ENCODE measurements around the gene SKAP1. TPM values are rescaled to one million over a fixed set of nuclear protein-coding genes. Genes with fewer than 3 reads are reported as not detected.

The SKAP1 gene
- total and polyA plus RNA-seq, 8 donors, result 2.4 to 4.4 (median 3.2) TPM; not detected in 2

- no peaks in the 10 kb centered on the region for H3K9me3 ChIP-seq
- TF ChIP-seq POLR2A (IDR thresholded peaks at IDR 0.05) (no peak), EP300 (IDR thresholded peaks at IDR 0.05) (no peak), CTCF (IDR thresholded peaks at IDR 0.05) (no peak), POLR2AphosphoS5 (IDR thresholded peaks at IDR 0.05) (no peak)
- DNase-seq, result no peak
- intact Hi-C loops (cut with DNase I; ENCODE audit: low total_unique reads), result no loop called here
- no peaks in the 10 kb centered on the region for H3K36me3 ChIP-seq
- H3K27me3 ChIP-seq, result peaks cover 0 to 33% (median 15%) of the 10 kb centered on the region in 3 donors
- H3K4me1 ChIP-seq, result peaks cover 0 to 13% (median 0%) of the 10 kb centered on the region in 4 donors
- WGBS, 5 donors, result 71 to 81% (median 78%) methylated on average over 2 of the region's 2 CpGs
- peak overlapping the region in 3 of 5 donors; percentile 7 to 48 (median 9) for H3K27ac ChIP-seq
- H3K4me3 ChIP-seq, result no peak overlapping the region
These were observed 10.7 kb upstream of the SKAP1 start for GRCh38 chr17:48440669-48441068.

- DNase-seq, result peak; percentile 28 to 74
- WGBS, 5 donors, result 35 to 55% (median 49%) methylated on average over 8 of the region's 8 CpGs
- Histone ChIP-seq H3K27me3 (peaks cover 0 to 32% (median 16%) of the 10 kb centered on the region in 3 donors), H3K4me1 (peaks cover 0 to 13% (median 0%) of the 10 kb centered on the region in 4 donors), H3K27ac (peak overlapping the region in 1 of 5 donors; percentile 9), H3K9me3 (no peaks in the 10 kb centered on the region), H3K4me3 (no peak overlapping the region), H3K36me3 (no peaks in the 10 kb centered on the region)
- intact Hi-C loops (cut with DNase I; ENCODE audit: low total_unique reads), result no loop called here
- TF ChIP-seq CTCF (IDR thresholded peaks at IDR 0.05), result no peak
- TF ChIP-seq POLR2A (IDR thresholded peaks at IDR 0.05), result no peak
- TF ChIP-seq POLR2AphosphoS5 (IDR thresholded peaks at IDR 0.05), result no peak
- no peak for TF ChIP-seq EP300 (IDR thresholded peaks at IDR 0.05)
These were observed 10.0 kb upstream of the SKAP1 start for GRCh38 chr17:48439875-48440505.

DNA sequence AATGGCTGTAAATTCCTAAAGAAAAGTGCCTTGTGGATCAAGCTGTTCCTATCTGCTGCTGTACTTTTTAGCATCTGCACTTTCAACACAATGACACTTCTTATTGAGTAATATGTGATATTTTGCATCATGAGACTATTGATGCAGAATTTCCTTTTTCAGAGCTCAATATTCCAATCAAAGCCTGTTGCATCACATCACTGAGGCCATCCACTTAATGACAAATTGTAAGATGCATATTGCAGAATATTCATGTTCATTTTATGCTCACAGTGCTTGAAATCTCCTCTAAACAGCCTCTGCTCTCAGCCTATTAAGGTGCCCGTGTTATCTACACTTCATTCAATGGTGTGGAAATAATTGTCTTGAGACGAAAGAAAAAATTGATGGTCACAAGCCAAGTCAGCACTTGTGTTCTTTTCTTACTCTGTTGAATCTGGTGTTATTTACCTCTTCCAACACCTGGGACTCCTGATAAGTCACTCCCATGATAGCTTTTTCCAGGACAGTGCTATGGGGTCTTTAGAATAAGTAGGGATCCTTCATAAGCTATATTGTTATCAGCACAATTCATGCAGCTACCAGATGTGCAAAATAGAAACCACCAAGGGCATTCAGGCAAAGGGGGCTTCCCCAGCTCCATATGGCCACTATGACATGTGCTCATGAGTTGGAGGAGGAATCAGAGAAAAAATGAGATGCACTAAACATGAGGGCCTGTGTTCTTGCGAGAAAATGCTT, 9.3 kb upstream of the SKAP1 start:
- intact Hi-C loops (cut with DNase I; ENCODE audit: low total_unique reads), result no loop called here
- WGBS, 5 donors, result 56 to 72% (median 64%) methylated on average over 3 of the region's 3 CpGs
- peaks cover 0 to 32% (median 19%) of the 10 kb centered on the region in 3 donors for H3K27me3 ChIP-seq
- H3K4me1 ChIP-seq, result peaks cover 0 to 13% (median 0%) of the 10 kb centered on the region in 4 donors
- TF ChIP-seq POLR2AphosphoS5 (IDR thresholded peaks at IDR 0.05) (no peak), POLR2A (IDR thresholded peaks at IDR 0.05) (no peak)
- H3K27ac ChIP-seq, result peak overlapping the region in 1 of 5 donors; percentile 9
- no peaks in the 10 kb centered on the region for H3K9me3 ChIP-seq
- H3K4me3 ChIP-seq, result no peak overlapping the region
- H3K36me3 ChIP-seq, result no peaks in the 10 kb centered on the region
- DNase-seq, result no peak

DNA sequence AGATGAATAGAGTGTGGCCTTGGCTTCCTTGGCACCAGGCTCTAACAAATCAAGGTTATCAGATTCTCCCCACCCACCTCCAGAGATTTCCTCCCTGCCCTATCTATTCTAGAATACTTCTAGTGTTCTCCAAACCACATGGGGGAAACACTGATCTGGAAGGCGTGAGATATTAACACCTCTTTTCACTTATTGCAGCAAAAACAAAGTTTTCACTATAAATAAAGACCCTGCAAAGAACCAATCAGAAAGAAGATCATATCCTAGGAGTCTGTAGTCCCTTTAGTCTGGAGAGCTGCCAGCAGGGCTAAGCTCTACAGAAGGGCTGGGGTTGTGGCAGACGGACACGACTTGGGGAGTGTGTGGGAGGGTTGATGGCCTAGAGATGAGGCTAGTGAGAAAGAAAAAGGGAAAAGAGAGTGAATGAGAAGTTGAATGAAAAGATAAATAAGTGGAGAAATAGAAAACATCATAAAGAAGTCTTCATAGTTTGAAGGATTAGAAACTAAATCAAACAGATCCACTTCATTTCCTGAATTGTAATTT, 8.6 kb upstream of the SKAP1 start:
- Histone ChIP-seq H3K27me3 (peaks cover 0 to 36% (median 23%) of the 10 kb centered on the region in 3 donors), H3K9me3 (no peaks in the 10 kb centered on the region), H3K4me1 (peaks cover 0 to 13% (median 0%) of the 10 kb centered on the region in 4 donors), H3K4me3 (no peak overlapping the region), H3K36me3 (no peaks in the 10 kb centered on the region), H3K27ac (no peak overlapping the region)
- TF ChIP-seq CTCF (IDR thresholded peaks at IDR 0.05) (no peak), EP300 (IDR thresholded peaks at IDR 0.05) (no peak), POLR2AphosphoS5 (IDR thresholded peaks at IDR 0.05) (no peak), POLR2A (IDR thresholded peaks at IDR 0.05) (no peak)
- intact Hi-C loops (cut with DNase I; ENCODE audit: low total_unique reads), result no loop called here
- WGBS, 5 donors, result 53 to 66% (median 61%) methylated on average over 3 of the region's 3 CpGs
- DNase-seq, result no peak

Measured in stomach (tissue), 9 donors.